Eye (tissue), 1 donor: Measurements from ENCODE around the gene GUCY2C.

ENCODE experiments used
- DNase-seq: peaks from one replicate; pipeline ENCODE4 v3.0.0-alpha.2; 2015

Gene GUCY2C

GRCh38 chr12:14619741-14620501 is 76.5 kb downstream of the GUCY2C start:
- DNase-seq, result no peak

- DNase-seq, result peak; percentile 32
These were observed 77.4 kb downstream of the GUCY2C start for GRCh38 chr12:14618983-14619382.

- no peak for DNase-seq
These were observed 81.7 kb downstream of the GUCY2C start for GRCh38 chr12:14614704-14615121.

GRCh38 chr12:14613718-14614117 is 82.7 kb downstream of the GUCY2C start:
- no peak for DNase-seq

GRCh38 chr12:14612898-14613445 is 83.4 kb downstream of the GUCY2C start:
- no peak for DNase-seq

GRCh38 chr12:14612250-14612649 is 84.1 kb downstream of the GUCY2C start:
- no peak for DNase-seq

- no peak for DNase-seq
These were observed 84.7 kb downstream of the GUCY2C start for GRCh38 chr12:14611640-14612203.

- DNase-seq, result no peak
These were observed 88.8 kb downstream of the GUCY2C start for GRCh38 chr12:14607568-14607967.

- DNase-seq, result no peak
These were observed 90.9 kb downstream of the GUCY2C start for GRCh38 chr12:14605401-14605989.

- no peak for DNase-seq
These were observed 94.5 kb downstream of the GUCY2C start for GRCh38 chr12:14601692-14602478.

GRCh38 chr12:14597480-14597879 is 98.9 kb downstream of the GUCY2C start:
- DNase-seq, result no peak

- DNase-seq, result no peak
These were observed 104.7 kb downstream of the GUCY2C start for GRCh38 chr12:14591719-14592118.

GRCh38 chr12:14589169-14590004 is 107.0 kb downstream of the GUCY2C start:
- DNase-seq, result no peak

- no peak for DNase-seq
These were observed 107.8 kb downstream of the GUCY2C start for GRCh38 chr12:14588571-14588970.

- DNase-seq, result no peak
These were observed 117.8 kb downstream of the GUCY2C start for GRCh38 chr12:14578646-14579045.

GRCh38 chr12:14577344-14577743 is 119.1 kb downstream of the GUCY2C start:
- DNase-seq, result no peak

- no peak for DNase-seq
These were observed 119.5 kb downstream of the GUCY2C start for GRCh38 chr12:14576896-14577295.

GRCh38 chr12:14575585-14575984 is 120.8 kb downstream of the GUCY2C start:
- DNase-seq, result no peak

- DNase-seq, result no peak
These were observed 123.3 kb downstream of the GUCY2C start for GRCh38 chr12:14573118-14573517.

GRCh38 chr12:14572401-14572800 is 124.0 kb downstream of the GUCY2C start:
- no peak for DNase-seq

GRCh38 chr12:14571779-14572178 is 124.6 kb downstream of the GUCY2C start:
- no peak for DNase-seq

GRCh38 chr12:14570231-14570630 is 126.2 kb downstream of the GUCY2C start:
- no peak for DNase-seq
